Body of pancreas (tissue), 4 donors: ENCODE data around the gene DAP3. TPM values are rescaled to one million over a fixed set of nuclear protein-coding genes. Genes with fewer than 3 reads are reported as not detected.
"Not testable (repeated sequence)": the region's sequence is repeated elsewhere in the genome, so short reads cannot be mapped to it uniquely, and the experiment has no call there.

Experiments
- ATAC-seq: fragments of 150-250 bp; one replicate; pipeline ENCODE4 v1.9.1; 2016
- DNase-seq, 4 donors: peaks; one replicate each; pipeline ENCODE4 v3.0.0-alpha.2; 2019
- H3K27ac ChIP-seq, 4 donors: fragments of 200-600 bp; sonication (generic); 1 replicate in 3 of 4; 2 replicates in 1 of 4; pipeline versions ENCODE4 v1.5.1 to v1.6.1; 2016 to 2019; ENCODE audit warnings: mild to moderate bottlenecking in 1 of 4, mixed read lengths in 1 of 4, moderate library complexity in 1 of 4
- H3K27me3 ChIP-seq, 2 donors: fragments of 200-600 bp; sonication (generic); one replicate each; pipeline ENCODE4 v1.6.0; 2016; ENCODE audit warnings: mild to moderate bottlenecking in 1 of 2
- H3K36me3 ChIP-seq, 2 donors: fragments of 200-600 bp; sonication (generic); replicated peaks in 1 of 2; 2 replicates each; pipeline ENCODE4 v1.5.1; 2016; ENCODE audit warnings: low read depth in 2 of 2; ENCODE audit not compliant: insufficient read depth in 1 of 2
- H3K4me1 ChIP-seq: fragments of 200-600 bp; sonication (generic); one replicate; pipeline ENCODE4 v1.6.0; 2016
- H3K4me3 ChIP-seq, 2 donors: fragments of 200-600 bp; sonication (generic); 1 replicate in 1 of 2; 2 replicates in 1 of 2; pipeline ENCODE4 v1.5.1; 2016 to 2019
- H3K9me3 ChIP-seq, 3 donors: fragments of 200-600 bp; sonication (generic); 1 replicate in 2 of 3; 2 replicates in 1 of 3; pipeline ENCODE4 v1.5.1; 2016
- POLR2A ChIP-seq, 3 donors: fragments of 450-650 bp; IDR thresholded peaks; one replicate each; pipeline ENCODE4 v1.6.1; 2016; ENCODE audit warnings: antibody characterized with exemption in 3 of 3, mild to moderate bottlenecking in 2 of 3
- whole genome bisulfite sequencing, 2 donors: methylation state at CpG; one replicate each; pipeline ENCODE4 v1.1.5; 2017; 5-methylcytosine and 5-hydroxymethylcytosine counted together
- intact Hi-C: fragments of 100-400 bp; cut with DNase I; formaldehyde crosslinking; loops from one replicate; pipeline ENCODE4 v1.15.1; 2023
- total RNA-seq, 2 donors: library from RNA; depleted of rRNA; stranded (reverse); fragments of >200 nt; gene quantifications; one replicate each; pipeline ENCODE4 v1.1.0, GENCODE V29; 2016
- TF ChIP-seq, protein P1 (sequence below), 7 experiments: fragments of 450-650 bp in 4 of 7; fragments of 200-600 bp in 3 of 7; sonication (generic) in 3 of 7; IDR thresholded peaks; one replicate each; pipeline ENCODE4 v1.5.1; 2016 to 2019; ENCODE audit warnings: antibody characterized with exemption in 7 of 7

The DAP3 gene
- total RNA-seq, 2 donors from 2014 or later: 71.9 to 110 TPM

DNA sequence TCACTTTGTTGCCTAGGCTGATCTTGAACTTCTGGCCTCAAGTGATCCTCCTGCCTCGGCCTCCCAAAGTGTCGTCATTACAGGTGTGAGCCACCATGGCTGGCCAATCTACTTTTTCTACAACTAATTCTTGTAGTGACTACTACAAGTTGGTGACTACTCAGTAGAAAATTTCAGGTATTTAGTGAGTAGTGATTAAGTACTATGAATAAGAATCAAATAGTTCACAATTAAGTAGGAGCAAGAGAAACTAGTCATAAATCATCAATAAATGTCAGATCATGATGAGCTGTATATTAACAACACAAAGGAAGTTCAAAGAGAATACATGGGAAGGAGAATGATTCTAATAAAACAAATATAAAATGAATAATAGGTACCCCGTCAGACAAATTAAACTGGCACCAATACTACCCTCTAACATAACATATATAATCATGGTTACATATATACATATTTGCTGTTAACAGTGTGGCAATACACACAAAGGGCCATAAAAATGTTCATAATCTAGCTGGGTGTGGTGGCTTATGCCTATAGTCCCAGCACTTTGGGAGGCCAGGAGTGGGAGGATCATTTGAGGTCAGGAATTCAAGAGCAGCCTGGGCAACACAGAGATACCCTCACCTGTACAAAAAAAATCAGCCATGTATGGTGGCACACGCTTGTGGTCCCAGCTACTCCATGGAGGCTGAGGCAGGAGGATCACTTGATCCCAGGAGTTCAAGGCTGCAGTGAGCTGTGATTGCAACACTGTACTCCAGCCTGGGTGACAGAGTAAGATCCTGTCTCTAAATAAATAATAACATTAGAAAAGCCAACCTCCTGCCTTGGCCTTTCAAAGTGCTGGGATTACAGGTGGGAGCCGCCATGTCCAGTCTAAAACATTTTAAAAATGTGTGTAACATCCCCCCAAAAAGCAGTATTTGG lies 19.4 kb upstream of the DAP3 start:
- no peak overlapping the region for H3K4me3 ChIP-seq
- intact Hi-C loops: no loop called here
- H3K27me3 ChIP-seq: no peaks in the 10 kb centered on the region
- no peak for DNase-seq
- no peak for TF ChIP-seq POLR2A (IDR thresholded peaks at IDR 0.05)
- TF ChIP-seq, protein P1, sequence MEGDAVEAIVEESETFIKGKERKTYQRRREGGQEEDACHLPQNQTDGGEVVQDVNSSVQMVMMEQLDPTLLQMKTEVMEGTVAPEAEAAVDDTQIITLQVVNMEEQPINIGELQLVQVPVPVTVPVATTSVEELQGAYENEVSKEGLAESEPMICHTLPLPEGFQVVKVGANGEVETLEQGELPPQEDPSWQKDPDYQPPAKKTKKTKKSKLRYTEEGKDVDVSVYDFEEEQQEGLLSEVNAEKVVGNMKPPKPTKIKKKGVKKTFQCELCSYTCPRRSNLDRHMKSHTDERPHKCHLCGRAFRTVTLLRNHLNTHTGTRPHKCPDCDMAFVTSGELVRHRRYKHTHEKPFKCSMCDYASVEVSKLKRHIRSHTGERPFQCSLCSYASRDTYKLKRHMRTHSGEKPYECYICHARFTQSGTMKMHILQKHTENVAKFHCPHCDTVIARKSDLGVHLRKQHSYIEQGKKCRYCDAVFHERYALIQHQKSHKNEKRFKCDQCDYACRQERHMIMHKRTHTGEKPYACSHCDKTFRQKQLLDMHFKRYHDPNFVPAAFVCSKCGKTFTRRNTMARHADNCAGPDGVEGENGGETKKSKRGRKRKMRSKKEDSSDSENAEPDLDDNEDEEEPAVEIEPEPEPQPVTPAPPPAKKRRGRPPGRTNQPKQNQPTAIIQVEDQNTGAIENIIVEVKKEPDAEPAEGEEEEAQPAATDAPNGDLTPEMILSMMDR (IDR thresholded peaks at IDR 0.05): no peak
- no peak overlapping the region for H3K27ac ChIP-seq
- H3K4me1 ChIP-seq: no peaks in the 10 kb centered on the region
- WGBS, 2 donors: 97 to 100% methylated on average over 5 of the region's 5 CpGs
- no peak for ATAC-seq
- H3K9me3 ChIP-seq: no peaks in the 10 kb centered on the region
- peaks cover 6 to 57% of the 10 kb centered on the region in 2 donors for H3K36me3 ChIP-seq

DNA sequence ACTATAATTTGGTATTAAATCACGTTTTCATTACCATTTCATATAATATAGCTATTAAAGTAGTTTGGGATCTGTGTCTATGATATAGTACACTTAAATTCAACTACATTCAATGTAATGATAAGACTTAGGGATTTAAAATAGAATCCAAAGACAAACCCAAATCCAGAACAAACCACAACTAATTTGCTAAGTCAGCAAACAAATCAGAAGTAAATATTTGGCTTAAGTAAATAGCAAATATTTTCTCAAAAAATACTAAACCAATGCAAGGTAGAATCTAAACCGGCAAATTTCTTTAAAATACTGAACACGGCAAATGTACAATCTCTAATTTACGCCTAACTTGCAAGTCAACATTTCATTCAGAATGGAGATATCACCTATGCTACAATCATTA lies 17.1 kb upstream of the DAP3 start:
- TF ChIP-seq, protein P1 (IDR thresholded peaks at IDR 0.05): no peak
- no peak for TF ChIP-seq POLR2A (IDR thresholded peaks at IDR 0.05)
- intact Hi-C loops: no loop called here
- no peak for ATAC-seq
- no peaks in the 10 kb centered on the region for H3K4me1 ChIP-seq
- H3K27me3 ChIP-seq: no peaks in the 10 kb centered on the region
- H3K9me3 ChIP-seq: no peaks in the 10 kb centered on the region
- peaks cover 6 to 61% of the 10 kb centered on the region in 2 donors for H3K36me3 ChIP-seq
- H3K27ac ChIP-seq: no peak overlapping the region
- 45 to 53% methylated on average over 4 of the region's 4 CpGs for WGBS, 2 donors
- H3K4me3 ChIP-seq: no peak overlapping the region
- no peak for DNase-seq

DNA sequence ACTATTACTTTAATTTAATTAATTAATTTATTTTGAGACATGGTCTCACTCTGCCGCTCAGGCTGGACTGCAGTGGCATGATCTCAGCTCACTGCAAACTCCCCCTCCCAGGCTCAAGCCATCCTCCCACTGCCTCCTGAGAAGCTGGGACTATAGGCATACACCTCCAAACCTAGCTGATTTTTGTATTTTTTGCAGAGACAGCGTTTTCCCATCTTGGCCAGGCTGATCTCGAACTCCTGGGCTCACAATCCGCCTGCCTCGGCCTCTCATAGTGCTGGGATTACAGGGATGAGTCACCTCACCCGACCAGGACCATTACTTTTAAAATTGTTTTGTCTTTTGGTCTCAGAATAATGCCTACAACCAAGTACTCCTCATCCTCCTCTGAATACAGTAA lies 15.9 kb upstream of the DAP3 start:
- H3K36me3 ChIP-seq: peaks cover 6 to 55% of the 10 kb centered on the region in 2 donors
- 87 to 92% methylated on average over 6 of the region's 6 CpGs for WGBS, 2 donors

DNA sequence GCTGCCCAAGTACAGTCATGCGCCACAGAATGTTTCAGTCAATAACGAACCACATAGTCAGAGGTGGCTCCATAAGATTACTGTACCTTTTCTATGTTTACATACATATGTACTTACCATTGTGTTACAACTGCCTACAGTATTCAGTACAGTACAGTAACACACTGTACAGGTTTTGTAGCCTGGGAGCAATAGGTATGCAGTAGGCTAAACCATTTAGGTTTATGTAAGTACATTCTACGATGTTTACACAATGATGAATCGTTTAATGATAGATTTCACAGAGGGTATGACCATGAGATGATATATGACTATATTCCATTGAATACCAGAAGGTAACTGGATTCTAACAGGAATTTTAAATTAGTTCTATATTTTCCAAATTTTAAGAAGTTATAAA lies 10.9 kb upstream of the DAP3 start:
- ATAC-seq (no peak), DNase-seq (no peak)
- Histone ChIP-seq H3K4me3 (no peak overlapping the region), H3K27ac (no peak overlapping the region), H3K36me3 (peaks cover 0 to 34% of the 10 kb centered on the region in 2 donors), H3K9me3 (no peaks in the 10 kb centered on the region), H3K27me3 (no peaks in the 10 kb centered on the region), H3K4me1 (no peaks in the 10 kb centered on the region)
- intact Hi-C loops: no loop called here
- 78 to 89% methylated on average over 4 of the region's 4 CpGs for WGBS, 2 donors
- TF ChIP-seq, protein P1 (IDR thresholded peaks at IDR 0.05): no peak
- no peak for TF ChIP-seq POLR2A (IDR thresholded peaks at IDR 0.05)

More for the DNA sequence above, 15.9 kb upstream of the DAP3 start:
- H3K4me3 ChIP-seq: no peak overlapping the region
- ATAC-seq (no peak), DNase-seq (no peak)
- intact Hi-C loops: no loop called here
- TF ChIP-seq, protein P1 (IDR thresholded peaks at IDR 0.05): no peak
- TF ChIP-seq POLR2A (IDR thresholded peaks at IDR 0.05): no peak
- no peaks in the 10 kb centered on the region for H3K9me3 ChIP-seq
- H3K27ac ChIP-seq: no peak overlapping the region
- H3K4me1 ChIP-seq: no peaks in the 10 kb centered on the region
- H3K27me3 ChIP-seq: no peaks in the 10 kb centered on the region

DNA sequence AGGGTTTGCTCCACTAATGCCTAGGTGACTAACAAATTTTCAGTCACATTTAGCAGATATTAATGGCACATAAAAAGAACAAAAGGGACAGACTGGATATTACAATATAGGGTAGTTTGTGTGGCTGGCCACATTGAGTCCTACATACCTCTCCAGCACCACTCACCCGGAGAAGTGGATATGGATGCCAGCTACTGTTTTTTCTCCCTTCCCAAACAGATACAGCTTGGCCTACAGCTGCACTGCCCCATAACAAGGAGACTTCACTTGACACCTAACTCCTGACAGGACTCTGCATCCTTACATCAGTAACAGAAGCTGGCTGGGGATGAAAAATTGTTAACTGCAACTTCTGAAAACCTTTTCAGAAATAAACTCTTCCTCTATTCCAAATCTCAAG lies 9.9 kb upstream of the DAP3 start:
- 90 to 92% methylated on average over 1 of the region's 1 CpG for WGBS, 2 donors
- H3K27ac ChIP-seq, H3K27me3 ChIP-seq, ATAC-seq, intact Hi-C loops, DNase-seq, H3K4me3 ChIP-seq, H3K9me3 ChIP-seq, H3K4me1 ChIP-seq: not testable (repeated sequence)
- H3K36me3 ChIP-seq: peaks cover 0 to 27% of the 10 kb centered on the region in 2 donors
